Activated CD4-positive, CD25-positive, alpha-beta regulatory T cell treated with anti-CD3 and anti-CD28 coated beads, Interleukin-2, amount 50 U/mL, for 72 hours (primary cell): ENCODE results near the gene KIAA0232.
"Not testable (repeated sequence)": the region's sequence is repeated elsewhere in the genome, so short reads cannot be mapped to it uniquely, and the experiment has no call there.

Source experiments
- DNase-seq: peaks from one replicate; pipeline ENCODE4 v3.0.0; 2021

Gene KIAA0232

DNA sequence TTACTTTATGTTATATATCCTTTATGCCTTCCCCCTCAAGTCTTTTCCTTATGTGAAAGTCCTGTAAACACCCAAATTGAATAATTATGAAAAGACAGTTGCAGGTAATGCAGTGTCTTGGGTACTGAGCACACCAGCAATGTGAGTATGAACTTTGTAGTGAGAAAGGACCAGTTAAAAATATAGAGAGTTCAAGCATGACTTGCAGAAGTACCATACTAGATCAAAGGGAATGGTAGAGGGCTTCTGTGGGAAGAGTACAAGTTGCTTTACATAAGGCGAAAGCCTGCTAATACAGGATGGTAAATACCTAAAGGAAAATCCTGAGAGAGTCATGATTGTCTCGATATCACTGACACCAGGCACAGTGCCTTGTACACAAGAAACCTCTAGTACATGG lies 25.7 kb downstream of the KIAA0232 start:
- DNase-seq: no peak

DNA sequence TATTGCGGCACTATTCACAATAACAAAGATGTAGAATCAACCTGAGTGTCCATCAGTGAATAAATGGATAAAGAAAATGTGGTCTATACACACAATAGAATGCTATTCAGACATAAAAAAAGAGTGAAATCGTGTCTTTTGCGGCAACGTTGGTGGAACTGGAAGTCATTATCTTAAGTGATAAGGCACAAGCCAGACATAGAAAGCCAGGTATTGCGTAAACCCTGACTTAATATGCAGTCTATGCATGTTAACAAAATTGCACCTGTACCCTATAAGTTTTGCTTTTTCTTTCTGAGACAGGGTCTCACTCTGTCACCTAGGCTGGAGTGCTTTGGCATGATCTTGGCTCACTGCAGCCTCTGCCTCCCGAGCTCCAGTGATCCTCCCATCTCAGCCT lies 28.6 kb downstream of the KIAA0232 start:
- no peak for DNase-seq

- DNase-seq: no peak
Observed at GRCh38 chr4:6812766-6813165, 30.2 kb downstream of the KIAA0232 start.

DNA sequence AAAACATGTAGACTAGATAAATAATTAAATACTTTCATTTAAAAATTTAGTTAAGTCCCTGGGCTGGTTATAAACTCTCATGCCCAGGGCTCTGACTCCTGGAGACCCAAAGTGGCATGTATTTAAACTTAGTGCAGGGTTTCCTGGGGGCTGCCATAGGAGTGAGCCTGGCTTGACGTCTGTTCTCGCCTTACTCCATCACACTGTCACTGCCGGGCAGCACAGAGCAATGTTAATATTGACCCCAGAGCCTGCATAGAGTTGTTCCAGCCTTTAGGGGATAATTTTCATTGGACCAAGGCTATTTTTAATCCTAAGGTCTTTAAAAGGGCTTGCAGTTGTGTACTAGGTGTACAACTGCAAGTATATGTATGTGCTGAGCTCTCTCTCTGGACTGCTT lies 31.2 kb downstream of the KIAA0232 start:
- no peak for DNase-seq

- no peak for DNase-seq
Observed at GRCh38 chr4:6815029-6815836, 32.7 kb downstream of the KIAA0232 start.

DNA sequence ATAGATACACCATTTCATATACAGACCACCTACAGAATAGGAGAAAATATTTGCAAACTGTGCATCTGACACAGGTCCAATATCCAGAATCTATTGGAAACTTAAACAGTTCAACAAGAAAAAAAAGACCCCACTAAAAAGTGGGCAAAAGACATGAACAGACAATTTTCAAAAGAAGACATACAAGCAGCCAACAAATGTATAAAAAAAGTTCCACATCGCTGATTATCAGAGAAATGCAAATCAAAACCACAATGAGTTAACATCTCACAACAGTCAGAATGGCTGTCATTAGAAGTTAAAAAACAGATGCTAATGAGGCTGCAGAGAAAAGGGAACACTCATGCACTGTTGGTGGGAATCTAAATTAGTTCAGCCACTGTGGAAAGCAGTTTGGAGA lies 36.8 kb downstream of the KIAA0232 start:
- DNase-seq: no peak

DNA sequence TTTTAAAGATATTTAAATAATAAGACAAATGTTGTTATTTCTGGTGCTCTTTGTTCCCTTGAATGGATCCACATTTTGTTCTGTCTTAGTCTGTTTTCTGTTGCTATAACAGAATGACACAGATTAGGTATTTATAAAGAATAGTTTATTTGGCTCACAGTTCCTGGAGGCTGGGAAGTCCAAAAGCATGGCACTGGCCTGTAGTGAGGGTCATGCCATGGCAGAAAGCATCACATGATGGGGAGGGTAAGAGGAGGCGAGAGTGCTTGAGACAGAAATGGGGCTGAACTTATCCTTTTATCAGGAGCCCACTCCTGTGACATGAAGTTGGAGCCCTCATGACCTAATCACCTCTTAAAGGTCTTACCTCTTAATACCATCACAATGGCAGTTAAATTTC lies 38.2 kb downstream of the KIAA0232 start:
- no peak for DNase-seq

DNA sequence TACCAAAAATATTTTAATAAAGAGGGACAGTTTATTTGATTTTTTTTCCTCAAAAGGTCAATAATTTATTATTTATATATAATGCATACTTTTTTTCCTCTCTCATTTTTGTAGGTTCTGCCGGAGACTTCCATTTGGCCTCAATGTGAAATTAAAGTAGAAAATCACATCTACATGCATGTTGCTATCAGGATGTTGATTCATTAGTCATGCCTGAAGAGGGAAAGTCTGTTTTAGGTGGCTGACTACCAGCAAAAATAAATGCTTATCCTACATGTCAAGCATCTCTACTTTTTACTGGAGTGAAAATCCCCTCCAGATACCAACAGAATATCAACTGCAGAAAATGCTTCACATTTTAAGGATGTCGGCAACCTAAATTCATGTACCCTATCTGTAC lies 41.5 kb downstream of the KIAA0232 start:
- DNase-seq: no peak

DNA sequence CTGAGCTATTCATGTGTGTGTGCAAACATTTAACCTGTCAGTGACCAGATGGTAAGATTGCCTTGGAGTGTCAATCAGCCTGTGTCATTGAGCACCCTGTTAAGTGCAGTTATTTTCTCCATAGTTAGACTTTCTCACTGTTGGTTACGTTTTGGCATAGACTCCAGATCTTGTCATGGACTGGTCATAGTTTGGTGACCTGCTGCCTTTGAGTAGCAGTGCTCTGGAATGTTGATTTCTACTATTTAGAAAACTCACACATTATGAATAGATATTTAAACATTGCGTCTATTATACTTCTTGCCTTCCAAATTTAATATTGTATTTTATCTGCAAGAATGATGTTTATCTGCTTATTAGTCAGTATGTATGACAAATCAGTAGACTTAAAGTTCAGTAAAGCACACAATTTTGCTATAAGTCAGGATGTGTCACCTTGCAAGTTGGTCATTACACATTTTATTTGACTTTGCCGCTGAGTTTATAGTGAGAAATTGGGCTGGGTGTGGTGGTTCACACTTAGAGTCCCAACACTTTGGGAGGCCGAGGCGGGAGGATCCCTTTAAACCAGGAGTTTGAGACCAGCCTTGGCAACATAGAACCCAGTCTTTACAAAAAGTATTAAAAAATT lies 42.4 kb downstream of the KIAA0232 start:
- no peak for DNase-seq

- DNase-seq: no peak
Observed at GRCh38 chr4:6825403-6825802, 42.9 kb downstream of the KIAA0232 start.

GRCh38 chr4:6826781-6827508 lies 44.4 kb downstream of the KIAA0232 start:
- no peak for DNase-seq

- DNase-seq: no peak
Observed at GRCh38 chr4:6829086-6829485, 46.6 kb downstream of the KIAA0232 start.

GRCh38 chr4:6834867-6835266 lies 52.3 kb downstream of the KIAA0232 start:
- DNase-seq: no peak

GRCh38 chr4:6835616-6836015 lies 53.1 kb downstream of the KIAA0232 start:
- DNase-seq: not testable (repeated sequence)

GRCh38 chr4:6837106-6837505 lies 54.6 kb downstream of the KIAA0232 start:
- not testable (repeated sequence) for DNase-seq

GRCh38 chr4:6839579-6839978 lies 57.1 kb downstream of the KIAA0232 start:
- no peak for DNase-seq

- DNase-seq: no peak
Observed at GRCh38 chr4:6840062-6840976, 57.8 kb downstream of the KIAA0232 start.

DNA sequence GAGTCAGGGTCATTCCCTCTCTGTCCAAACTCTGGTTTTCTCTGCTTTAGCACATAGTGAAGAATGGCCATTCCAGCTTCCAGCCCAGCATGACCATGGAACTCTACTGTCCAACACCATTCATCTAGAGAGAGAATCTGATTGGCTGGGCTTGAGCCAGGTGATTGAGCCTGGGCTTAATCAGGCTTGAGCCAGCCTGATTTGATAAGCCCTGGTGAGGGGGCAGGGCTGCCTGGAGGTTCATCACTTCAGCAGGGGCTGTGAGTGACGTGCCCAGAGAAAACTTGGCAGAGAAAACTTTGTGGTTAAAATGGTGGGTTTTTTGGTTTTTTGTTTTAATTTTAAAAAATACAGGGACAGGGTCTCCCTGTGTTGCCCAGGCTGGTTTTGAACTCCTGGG lies 62.5 kb downstream of the KIAA0232 start:
- no peak for DNase-seq

DNA sequence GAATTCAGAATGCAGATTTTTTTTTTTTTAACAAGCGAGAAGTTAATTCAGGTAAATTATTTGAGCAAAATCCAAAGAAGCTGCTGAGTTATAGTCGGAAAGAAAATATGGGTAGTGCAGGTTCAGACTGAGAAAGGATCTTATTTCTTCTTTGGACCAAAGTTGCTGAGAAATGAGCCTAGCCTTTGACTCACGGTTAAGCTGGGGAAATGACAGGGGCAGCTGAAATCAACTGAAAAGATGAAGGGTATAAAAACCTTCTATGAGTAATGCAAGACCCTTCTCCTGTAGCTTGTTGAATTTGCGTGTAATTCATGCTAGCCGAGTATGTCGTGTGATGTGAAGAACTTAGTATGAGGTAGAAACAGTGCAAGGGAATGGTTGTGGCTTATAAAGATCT lies 63.0 kb downstream of the KIAA0232 start:
- DNase-seq: no peak

- no peak for DNase-seq
Observed at GRCh38 chr4:6847178-6847577, 64.7 kb downstream of the KIAA0232 start.

DNA sequence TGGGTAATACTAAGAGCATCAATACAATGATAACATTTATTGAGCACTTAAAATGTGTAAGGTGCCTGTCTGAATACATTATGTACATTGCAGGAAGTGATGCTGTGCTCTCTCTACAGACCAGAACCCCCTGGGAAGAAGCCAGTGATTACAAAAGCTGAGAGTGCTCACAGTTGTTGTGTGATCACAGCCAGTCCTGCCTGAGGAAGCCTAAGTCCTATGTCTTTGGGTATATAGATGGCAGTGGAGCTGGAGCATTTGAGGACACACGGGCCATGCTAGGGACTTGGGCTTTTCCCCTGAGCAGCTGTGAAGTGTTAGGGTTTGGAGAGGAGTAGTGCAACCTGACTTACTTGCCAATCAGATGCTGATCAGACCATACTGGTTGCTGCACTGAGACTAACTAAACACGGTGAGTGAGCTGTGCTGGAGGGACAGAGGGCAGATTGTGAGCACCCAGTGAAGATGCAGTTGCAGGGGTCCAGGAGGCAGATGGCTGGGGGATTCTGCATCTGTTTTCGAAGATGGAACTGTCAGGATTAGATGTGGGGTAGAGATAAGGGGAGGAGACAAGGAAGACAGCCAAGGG lies 66.3 kb downstream of the KIAA0232 start:
- no peak for DNase-seq

- DNase-seq: no peak
Observed at GRCh38 chr4:6849691-6850090, 67.2 kb downstream of the KIAA0232 start.
